ENCODE data around the gene NPPC.

DNA sequence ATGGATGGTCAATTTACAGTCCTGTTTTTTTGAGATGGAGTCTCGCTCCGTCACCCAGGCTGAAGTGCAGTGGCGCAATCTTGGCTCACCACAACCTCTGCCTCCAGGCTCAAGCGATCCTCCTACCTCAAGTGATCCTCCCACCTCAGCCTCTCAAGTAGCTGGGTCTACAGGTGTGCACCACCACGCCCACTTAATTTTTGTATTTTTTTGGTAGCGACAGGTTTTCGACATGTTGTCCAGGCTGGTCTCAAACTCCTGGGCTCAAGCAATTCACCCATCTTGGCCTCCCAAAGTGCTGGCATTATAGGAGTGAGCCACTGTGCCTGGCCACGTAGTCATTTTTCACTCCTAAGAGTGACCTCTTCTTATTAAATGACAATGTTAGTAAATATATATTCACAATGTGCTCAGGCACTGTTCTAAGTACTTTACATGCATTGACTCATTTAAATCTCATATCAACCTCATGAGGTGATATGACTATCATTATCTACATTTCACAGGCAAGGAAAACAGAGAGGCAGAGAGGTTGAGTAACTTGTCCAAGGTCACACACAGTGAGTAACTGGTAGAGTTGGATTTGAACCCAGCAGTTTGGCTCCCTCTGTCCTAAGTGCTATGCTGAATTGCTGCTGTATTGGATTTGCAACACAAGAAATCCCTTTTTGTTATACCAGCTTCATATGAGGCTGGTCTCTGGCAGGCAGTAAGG is 29.7 kb upstream of the NPPC start:
- no peak for TF ChIP-seq ZFX (IDR thresholded peaks at IDR 0.05)
- TF ChIP-seq, protein P1, sequence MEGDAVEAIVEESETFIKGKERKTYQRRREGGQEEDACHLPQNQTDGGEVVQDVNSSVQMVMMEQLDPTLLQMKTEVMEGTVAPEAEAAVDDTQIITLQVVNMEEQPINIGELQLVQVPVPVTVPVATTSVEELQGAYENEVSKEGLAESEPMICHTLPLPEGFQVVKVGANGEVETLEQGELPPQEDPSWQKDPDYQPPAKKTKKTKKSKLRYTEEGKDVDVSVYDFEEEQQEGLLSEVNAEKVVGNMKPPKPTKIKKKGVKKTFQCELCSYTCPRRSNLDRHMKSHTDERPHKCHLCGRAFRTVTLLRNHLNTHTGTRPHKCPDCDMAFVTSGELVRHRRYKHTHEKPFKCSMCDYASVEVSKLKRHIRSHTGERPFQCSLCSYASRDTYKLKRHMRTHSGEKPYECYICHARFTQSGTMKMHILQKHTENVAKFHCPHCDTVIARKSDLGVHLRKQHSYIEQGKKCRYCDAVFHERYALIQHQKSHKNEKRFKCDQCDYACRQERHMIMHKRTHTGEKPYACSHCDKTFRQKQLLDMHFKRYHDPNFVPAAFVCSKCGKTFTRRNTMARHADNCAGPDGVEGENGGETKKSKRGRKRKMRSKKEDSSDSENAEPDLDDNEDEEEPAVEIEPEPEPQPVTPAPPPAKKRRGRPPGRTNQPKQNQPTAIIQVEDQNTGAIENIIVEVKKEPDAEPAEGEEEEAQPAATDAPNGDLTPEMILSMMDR (conservative IDR thresholded peaks at IDR 0.05), result no peak

Data from C4-2B (cell line).